Germinal center (tissue), 1 donor: Measurements from ENCODE around the gene TNRC6A.
"Not testable (repeated sequence)": the region's sequence is repeated elsewhere in the genome, so short reads cannot be mapped to it uniquely, and the experiment has no call there.

Experiments
- DNase-seq: peaks from one replicate; pipeline ENCODE4 v3.0.0; 2012; ENCODE audit warnings: mixed read lengths, low spot score

Gene TNRC6A

GRCh38 chr16:24815021-24815420 is 85.6 kb downstream of the TNRC6A start:
- DNase-seq = no peak

- DNase-seq = no peak
These were observed 87.2 kb downstream of the TNRC6A start for GRCh38 chr16:24816688-24817087.

DNA sequence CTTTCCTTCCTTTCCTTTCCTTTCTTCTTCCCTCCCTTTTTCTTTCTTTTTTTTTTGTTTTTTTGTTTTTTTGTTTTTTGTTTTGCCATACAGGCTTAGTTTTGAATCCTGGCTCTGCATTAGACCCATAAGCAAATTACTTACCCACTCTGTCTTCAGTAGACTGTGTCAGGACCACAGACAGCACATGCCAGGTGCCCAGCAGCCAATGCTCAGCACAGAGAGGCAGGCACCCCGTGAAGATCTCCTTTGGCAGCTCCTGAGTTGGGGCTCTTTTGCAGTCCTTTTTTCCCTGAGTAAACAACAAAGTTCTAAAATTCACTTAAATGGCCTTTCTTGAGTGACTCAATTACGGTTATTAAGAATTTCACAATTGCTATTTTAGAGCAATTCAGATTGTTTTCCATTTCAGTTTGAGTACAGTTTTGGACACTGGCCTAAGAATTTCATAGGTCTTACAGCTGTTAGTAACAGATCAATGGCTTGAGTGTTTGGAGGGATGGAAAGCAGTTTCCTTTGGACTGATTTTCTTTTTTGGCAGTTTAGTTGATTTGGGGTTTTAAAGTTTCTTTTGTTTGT is 90.1 kb downstream of the TNRC6A start:
- DNase-seq = no peak

DNA sequence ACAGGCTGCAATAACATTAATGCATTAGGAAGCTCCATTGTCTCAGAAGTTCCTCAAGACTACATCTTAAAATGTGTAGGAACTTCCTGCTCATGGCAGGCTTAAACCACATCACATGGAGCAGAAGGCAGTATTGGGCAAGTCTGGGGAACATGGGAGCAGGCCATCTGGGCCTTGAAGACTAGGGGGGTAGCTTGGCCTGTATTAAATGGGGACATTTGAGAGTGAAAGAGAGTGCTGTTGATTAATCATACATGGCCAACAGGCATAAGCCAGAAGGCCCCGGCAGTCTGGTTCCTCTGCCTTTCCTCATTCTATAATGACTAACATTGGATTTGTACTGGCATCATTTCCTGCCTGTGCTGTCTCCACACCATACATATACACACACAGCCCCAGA is 91.1 kb downstream of the TNRC6A start:
- DNase-seq = no peak

GRCh38 chr16:24821129-24821528 is 91.7 kb downstream of the TNRC6A start:
- no peak for DNase-seq

GRCh38 chr16:24822542-24822941 is 93.1 kb downstream of the TNRC6A start:
- no peak for DNase-seq

- DNase-seq = no peak
These were observed 93.5 kb downstream of the TNRC6A start for GRCh38 chr16:24822974-24823373.

GRCh38 chr16:24825696-24826095 is 96.2 kb downstream of the TNRC6A start:
- no peak for DNase-seq

DNA sequence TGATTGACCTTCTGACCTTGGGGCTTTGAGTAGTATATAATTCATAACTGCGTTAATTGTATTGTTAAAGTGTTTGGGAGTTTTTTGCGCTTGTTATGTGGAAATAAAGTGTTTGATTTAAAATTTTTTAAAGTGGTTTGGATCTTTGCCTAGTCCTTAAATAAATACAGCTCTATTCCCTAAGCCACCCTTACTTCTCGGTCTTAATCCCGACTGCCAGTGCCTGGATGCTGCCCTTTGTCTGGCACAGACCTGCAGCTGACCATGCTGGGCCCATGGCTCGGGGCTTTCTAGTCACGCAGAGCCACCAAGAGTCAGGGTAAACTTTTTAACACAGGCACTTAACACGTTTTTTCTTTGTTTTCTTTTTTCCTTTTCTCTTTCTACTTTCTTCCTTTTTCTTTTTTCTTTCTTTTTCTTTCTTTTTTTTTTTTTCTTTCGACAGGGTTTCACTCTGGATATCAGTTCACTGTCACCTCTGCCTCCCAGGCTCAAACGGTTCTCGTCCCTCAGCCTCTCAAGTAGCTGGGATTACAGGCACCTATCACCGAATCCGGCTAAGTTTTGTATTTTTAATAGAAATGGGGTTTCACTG is 96.7 kb downstream of the TNRC6A start:
- DNase-seq = no peak

GRCh38 chr16:24826817-24827566 is 97.5 kb downstream of the TNRC6A start:
- no peak for DNase-seq

- DNase-seq = no peak
These were observed 99.7 kb downstream of the TNRC6A start for GRCh38 chr16:24829153-24829552.

- no peak for DNase-seq
These were observed 103.9 kb downstream of the TNRC6A start for GRCh38 chr16:24833352-24833751.

GRCh38 chr16:24834459-24835335 is 105.2 kb downstream of the TNRC6A start:
- no peak for DNase-seq

- DNase-seq = no peak
These were observed 107.4 kb downstream of the TNRC6A start for GRCh38 chr16:24836836-24837235.

- DNase-seq = no peak
These were observed 108.5 kb downstream of the TNRC6A start for GRCh38 chr16:24837969-24838368.

- DNase-seq = no peak
These were observed 109.3 kb downstream of the TNRC6A start for GRCh38 chr16:24838554-24839266.

DNA sequence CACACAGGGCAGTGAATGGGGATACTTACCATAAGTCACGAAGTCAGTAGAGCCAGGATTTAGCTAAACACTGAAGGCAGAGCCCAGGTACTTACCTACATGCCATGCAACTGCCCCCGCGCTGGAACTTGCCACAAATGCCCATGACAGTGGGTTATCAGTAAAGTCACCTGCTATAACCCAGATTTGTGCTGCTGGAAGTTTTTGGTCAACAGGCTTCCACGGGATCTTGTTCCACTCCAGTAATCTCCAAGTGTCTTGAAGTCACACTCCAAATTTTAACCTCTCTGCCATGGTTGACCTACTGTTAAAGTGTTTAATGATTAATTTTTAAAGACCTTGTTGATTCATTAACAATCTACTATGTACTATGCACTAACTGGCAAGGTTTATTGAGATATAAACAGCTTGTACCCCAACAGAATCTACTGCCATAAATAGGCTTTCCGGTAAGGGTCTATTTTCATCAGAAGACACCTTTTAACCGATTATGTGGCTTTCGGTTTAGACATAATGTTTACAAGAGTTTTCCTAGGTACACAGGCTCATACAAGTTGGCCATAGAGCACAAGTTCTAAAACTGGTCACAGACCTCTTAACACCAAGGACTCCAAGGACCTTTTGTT is 110.0 kb downstream of the TNRC6A start:
- DNase-seq = no peak

DNA sequence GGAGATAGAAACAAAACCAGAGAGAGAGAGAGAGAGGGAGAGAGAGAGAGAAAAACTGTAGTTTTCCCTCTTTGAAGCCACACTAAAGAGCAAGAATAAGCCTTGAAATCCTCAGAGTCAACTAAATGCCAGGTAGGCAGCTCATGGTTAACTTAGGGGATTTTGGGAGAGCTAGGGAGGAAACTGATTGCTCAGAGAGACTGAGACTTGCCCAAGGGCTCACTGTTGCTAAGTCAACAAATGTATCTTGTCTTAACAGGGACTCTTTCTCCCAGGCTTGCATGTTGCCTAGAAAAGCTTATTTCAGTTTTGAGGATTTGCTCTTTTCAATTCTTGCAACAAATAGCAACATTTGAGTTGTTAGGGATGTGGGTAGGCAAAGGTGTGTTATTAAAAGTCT is 111.8 kb downstream of the TNRC6A start:
- no peak for DNase-seq

DNA sequence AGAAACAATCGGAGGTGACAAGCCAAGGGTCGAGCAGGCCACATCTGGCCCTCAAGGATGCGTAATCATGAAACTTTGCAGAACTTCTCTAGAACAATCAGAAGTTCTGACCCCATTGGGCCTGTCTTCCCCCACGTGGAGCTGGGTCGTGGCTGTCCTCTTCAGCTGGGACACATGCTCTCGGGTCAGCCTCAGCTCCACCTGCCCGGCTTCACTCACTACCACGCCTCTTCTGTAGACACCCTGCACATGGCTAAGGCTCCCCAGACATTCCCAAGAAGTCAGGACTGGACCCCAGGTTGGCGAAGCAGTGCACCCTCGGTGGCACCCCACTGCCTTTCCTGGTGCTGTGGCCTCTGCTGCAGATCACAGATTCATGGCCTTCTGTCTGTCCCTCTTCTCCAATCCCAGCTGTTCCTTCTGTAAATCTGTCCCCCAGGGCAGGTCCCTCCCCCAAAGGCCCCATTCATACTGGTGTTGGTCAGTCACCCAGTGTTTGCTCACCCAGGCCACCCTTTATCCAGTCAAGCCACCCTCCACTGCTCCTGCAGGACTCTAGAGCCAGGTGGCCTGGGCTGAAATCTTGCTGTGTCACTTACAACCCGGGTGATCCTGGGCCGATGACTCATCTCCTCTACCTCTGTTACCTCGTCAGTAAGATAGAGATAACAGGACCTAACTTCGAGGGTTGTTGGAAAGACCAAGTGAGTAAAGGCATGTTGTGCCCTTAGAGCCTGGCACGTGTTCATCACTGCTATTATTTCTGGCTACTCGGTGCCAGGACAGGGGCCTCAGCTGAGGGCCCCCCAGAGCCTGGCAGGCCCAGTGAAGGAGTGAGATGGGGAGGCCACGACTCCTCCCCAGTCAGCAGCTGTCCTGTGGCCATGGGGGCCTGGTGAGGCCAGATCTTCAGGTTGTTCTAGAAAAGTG is 114.9 kb downstream of the TNRC6A start:
- DNase-seq = no peak

DNA sequence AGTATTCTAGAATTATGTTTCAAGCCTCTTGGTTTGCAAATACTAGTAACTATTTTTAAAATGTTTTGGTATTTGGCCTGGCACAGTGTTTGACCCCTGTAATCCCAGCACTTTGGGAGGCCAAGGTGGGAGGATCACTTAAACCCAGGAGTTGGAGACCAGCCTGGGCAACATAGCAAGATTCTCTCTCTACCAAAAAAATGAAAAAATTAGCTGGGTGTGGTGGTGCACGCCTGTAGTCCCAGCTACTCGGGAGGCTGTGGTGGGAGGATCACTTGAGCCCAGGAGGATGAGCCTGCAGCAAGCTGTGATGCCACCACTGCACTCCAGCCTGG is 115.5 kb downstream of the TNRC6A start:
- not testable (repeated sequence) for DNase-seq
